WTC11 (cell line): ENCODE results near the gene MRM3. TPM values are rescaled to one million over a fixed set of nuclear protein-coding genes. Genes with fewer than 3 reads are reported as not detected.

Experiments
- ATF1 ChIP-seq: sonication (generic); formaldehyde crosslinking; IDR thresholded peaks from 2 replicates; pipeline ENCODE4 v1.8.1; 2023; ENCODE audit warnings: mild to moderate bottlenecking, moderate library complexity, missing genetic modification reagents
- ATF3 ChIP-seq: sonication (generic); formaldehyde crosslinking; conservative IDR thresholded peaks from 2 replicates; pipeline ENCODE4 v1.8.1; 2022; ENCODE audit warnings: mild to moderate bottlenecking, missing genetic modification reagents
- CREM ChIP-seq: sonication (generic); formaldehyde crosslinking; IDR thresholded peaks from 2 replicates; pipeline ENCODE4 v1.8.1; 2022; ENCODE audit warnings: mild to moderate bottlenecking, missing genetic modification reagents, moderate library complexity
- ETV6 ChIP-seq: sonication (generic); formaldehyde crosslinking; IDR thresholded peaks from 2 replicates; pipeline ENCODE4 v1.8.1; 2022; ENCODE audit warnings: mild to moderate bottlenecking, missing genetic modification reagents
- FOXJ3 ChIP-seq: sonication (generic); formaldehyde crosslinking; IDR thresholded peaks from 2 replicates; pipeline ENCODE4 v1.9.0; 2021; ENCODE audit warnings: missing genetic modification reagents, mild to moderate bottlenecking, borderline replicate concordance
- FOXK1 ChIP-seq: sonication (generic); formaldehyde crosslinking; IDR thresholded peaks from 2 replicates; pipeline ENCODE4 v1.8.0; 2022; ENCODE audit warnings: mild to moderate bottlenecking, moderate library complexity, missing genetic modification reagents
- FOXP1 ChIP-seq: sonication (generic); formaldehyde crosslinking; IDR thresholded peaks from 2 replicates; pipeline ENCODE4 v1.8.0; 2022; ENCODE audit warnings: missing genetic modification reagents, mild to moderate bottlenecking, moderate library complexity, borderline replicate concordance
- GRHL2 ChIP-seq: fragments of 250-450 bp; sonication (Bioruptor Pico); IDR thresholded peaks from 2 replicates; pipeline ENCODE4 v1.8.0; 2022; ENCODE audit warnings: mild to moderate bottlenecking, moderate library complexity; ENCODE audit not compliant: insufficient replicate concordance, severe bottlenecking
- JAZF1 ChIP-seq: fragments of 250-450 bp; sonication (Bioruptor Pico); IDR thresholded peaks from 2 replicates; pipeline ENCODE4 v1.9.0; 2021; ENCODE audit warnings: moderate library complexity, mild to moderate bottlenecking, inconsistent platforms
- KAT7 ChIP-seq: sonication (generic); formaldehyde crosslinking; IDR thresholded peaks from 2 replicates; pipeline ENCODE4 v1.8.1; 2023; ENCODE audit warnings: missing genetic modification reagents, mild to moderate bottlenecking, borderline replicate concordance
- MAX ChIP-seq: sonication (generic); formaldehyde crosslinking; IDR thresholded peaks from 2 replicates; pipeline ENCODE4 v1.8.0; 2022; ENCODE audit warnings: mild to moderate bottlenecking, missing genetic modification reagents
- MYBL2 ChIP-seq: sonication (generic); formaldehyde crosslinking; IDR thresholded peaks from 2 replicates; pipeline ENCODE4 v1.8.1; 2023; ENCODE audit warnings: mild to moderate bottlenecking, moderate library complexity, missing genetic modification reagents
- NFATC4 ChIP-seq: fragments of 250-450 bp; sonication (Bioruptor Pico); IDR thresholded peaks from 2 replicates; pipeline ENCODE4 v1.9.0; 2021; ENCODE audit warnings: mild to moderate bottlenecking
- NFYB ChIP-seq: sonication (generic); formaldehyde crosslinking; conservative IDR thresholded peaks from 2 replicates; pipeline ENCODE4 v1.8.0; 2022; ENCODE audit warnings: low read depth, missing genetic modification reagents
- NR1H2 ChIP-seq: sonication (generic); formaldehyde crosslinking; IDR thresholded peaks from 2 replicates; pipeline ENCODE4 v1.9.0; 2021; ENCODE audit warnings: mild to moderate bottlenecking, moderate library complexity, missing genetic modification reagents
- NR2C2 ChIP-seq: sonication (generic); formaldehyde crosslinking; IDR thresholded peaks from 2 replicates; pipeline ENCODE4 v1.8.0; 2022; ENCODE audit warnings: mild to moderate bottlenecking, missing genetic modification reagents
- PRDM15 ChIP-seq: sonication (generic); formaldehyde crosslinking; IDR thresholded peaks from 2 replicates; pipeline ENCODE4 v1.8.0; 2022; ENCODE audit warnings: missing genetic modification reagents
- PRRX2 ChIP-seq: fragments of 250-450 bp; sonication (Bioruptor Pico); IDR thresholded peaks from 2 replicates; pipeline ENCODE4 v1.8.0; 2021; ENCODE audit warnings: mild to moderate bottlenecking
- SMAD4 ChIP-seq: sonication (generic); formaldehyde crosslinking; IDR thresholded peaks from 2 replicates; pipeline ENCODE4 v1.8.0; 2022; ENCODE audit warnings: mild to moderate bottlenecking, missing genetic modification reagents
- SOX15 ChIP-seq: fragments of 250-450 bp; sonication (Bioruptor Pico); IDR thresholded peaks from 2 replicates; pipeline ENCODE4 v1.9.0; 2021; ENCODE audit warnings: mild to moderate bottlenecking
- SP1 ChIP-seq: sonication (generic); formaldehyde crosslinking; conservative IDR thresholded peaks from 2 replicates; pipeline ENCODE4 v1.8.1; 2022; ENCODE audit warnings: missing genetic modification reagents
- ZBTB21 ChIP-seq: sonication (generic); formaldehyde crosslinking; IDR thresholded peaks from 2 replicates; pipeline ENCODE4 v1.8.1; 2023; ENCODE audit warnings: mild to moderate bottlenecking, missing genetic modification reagents, borderline replicate concordance
- ZNF121 ChIP-seq: sonication (generic); formaldehyde crosslinking; IDR thresholded peaks from 2 replicates; pipeline ENCODE4 v1.8.0; 2023; ENCODE audit warnings: missing genetic modification reagents
- ZNF263 ChIP-seq: sonication (generic); formaldehyde crosslinking; IDR thresholded peaks from 2 replicates; pipeline ENCODE4 v1.8.1; 2022; ENCODE audit warnings: low read depth, mild to moderate bottlenecking, moderate library complexity, missing genetic modification reagents
- ZNF423 ChIP-seq: fragments of 250-450 bp; sonication (Bioruptor Pico); IDR thresholded peaks from 2 replicates; pipeline ENCODE4 v2.1.2; 2022; ENCODE audit warnings: mild to moderate bottlenecking, moderate library complexity
- ZNF671 ChIP-seq: fragments of 250-450 bp; sonication (Bioruptor Pico); IDR thresholded peaks from 2 replicates; pipeline ENCODE4 v1.8.0; 2021; ENCODE audit warnings: mild to moderate bottlenecking
- total RNA-seq: library from RNA; stranded (reverse); gene quantifications from 3 replicates; pipeline ENCODE4 v1.2.3, GENCODE V29; 2021
- TF ChIP-seq, protein P1 (sequence below): sonication (generic); formaldehyde crosslinking; IDR thresholded peaks from 2 replicates; pipeline ENCODE4 v1.8.1; 2023; ENCODE audit warnings: mild to moderate bottlenecking, missing genetic modification reagents
- TF ChIP-seq, protein P2 (sequence below): fragments of 200-600 bp; IDR thresholded peaks from 2 replicates; pipeline ENCODE4 v1.8.0; 2022; ENCODE audit warnings: antibody characterized with exemption
- TF ChIP-seq, protein P3 (sequence below): sonication (generic); formaldehyde crosslinking; conservative IDR thresholded peaks from 2 replicates; pipeline ENCODE4 v1.8.1; 2023; ENCODE audit warnings: mild to moderate bottlenecking, low read depth, missing genetic modification reagents, moderate library complexity
- TF ChIP-seq, protein P4 (sequence below): fragments of 250-450 bp; sonication (Bioruptor Pico); IDR thresholded peaks from 2 replicates; pipeline ENCODE4 v2.1.2; 2022; ENCODE audit warnings: mild to moderate bottlenecking, moderate library complexity

MRM3 gene
- total RNA-seq, 1 experiment from 2014 or later, result 25.0 TPM

GRCh38 chr17:752002-752619, 30.0 kb upstream of the MRM3 start, which contains the start of gene GEMIN4 (continued):
- TF ChIP-seq ZBTB21 (CRISPR knock-in tag), result peak; percentile 76; the same call in 1 of the 2 replicates
- peak; percentile 78; the same call in 1 of the 2 replicates for TF ChIP-seq CREM (CRISPR knock-in tag)
- TF ChIP-seq PRRX2 (CRISPR knock-in tag), result no peak
- TF ChIP-seq NR1H2 (CRISPR knock-in tag), result no peak
- TF ChIP-seq, protein P1, sequence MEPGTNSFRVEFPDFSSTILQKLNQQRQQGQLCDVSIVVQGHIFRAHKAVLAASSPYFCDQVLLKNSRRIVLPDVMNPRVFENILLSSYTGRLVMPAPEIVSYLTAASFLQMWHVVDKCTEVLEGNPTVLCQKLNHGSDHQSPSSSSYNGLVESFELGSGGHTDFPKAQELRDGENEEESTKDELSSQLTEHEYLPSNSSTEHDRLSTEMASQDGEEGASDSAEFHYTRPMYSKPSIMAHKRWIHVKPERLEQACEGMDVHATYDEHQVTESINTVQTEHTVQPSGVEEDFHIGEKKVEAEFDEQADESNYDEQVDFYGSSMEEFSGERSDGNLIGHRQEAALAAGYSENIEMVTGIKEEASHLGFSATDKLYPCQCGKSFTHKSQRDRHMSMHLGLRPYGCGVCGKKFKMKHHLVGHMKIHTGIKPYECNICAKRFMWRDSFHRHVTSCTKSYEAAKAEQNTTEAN (CRISPR knock-in tag), result peak; percentile 88; the same call in 1 of the 2 replicates
- TF ChIP-seq GRHL2 (CRISPR knock-in tag), result no peak
- no peak for TF ChIP-seq NR2C2 (CRISPR knock-in tag)
- no peak for TF ChIP-seq ZNF263 (CRISPR knock-in tag)
- no peak for TF ChIP-seq ZNF423
- TF ChIP-seq PRDM15 (CRISPR knock-in tag), result peak; percentile 12
- TF ChIP-seq FOXP1 (CRISPR knock-in tag), result peak; percentile 13; the same call in 1 of the 2 replicates
- TF ChIP-seq SOX15 (CRISPR knock-in tag), result no peak
- TF ChIP-seq, protein P2, sequence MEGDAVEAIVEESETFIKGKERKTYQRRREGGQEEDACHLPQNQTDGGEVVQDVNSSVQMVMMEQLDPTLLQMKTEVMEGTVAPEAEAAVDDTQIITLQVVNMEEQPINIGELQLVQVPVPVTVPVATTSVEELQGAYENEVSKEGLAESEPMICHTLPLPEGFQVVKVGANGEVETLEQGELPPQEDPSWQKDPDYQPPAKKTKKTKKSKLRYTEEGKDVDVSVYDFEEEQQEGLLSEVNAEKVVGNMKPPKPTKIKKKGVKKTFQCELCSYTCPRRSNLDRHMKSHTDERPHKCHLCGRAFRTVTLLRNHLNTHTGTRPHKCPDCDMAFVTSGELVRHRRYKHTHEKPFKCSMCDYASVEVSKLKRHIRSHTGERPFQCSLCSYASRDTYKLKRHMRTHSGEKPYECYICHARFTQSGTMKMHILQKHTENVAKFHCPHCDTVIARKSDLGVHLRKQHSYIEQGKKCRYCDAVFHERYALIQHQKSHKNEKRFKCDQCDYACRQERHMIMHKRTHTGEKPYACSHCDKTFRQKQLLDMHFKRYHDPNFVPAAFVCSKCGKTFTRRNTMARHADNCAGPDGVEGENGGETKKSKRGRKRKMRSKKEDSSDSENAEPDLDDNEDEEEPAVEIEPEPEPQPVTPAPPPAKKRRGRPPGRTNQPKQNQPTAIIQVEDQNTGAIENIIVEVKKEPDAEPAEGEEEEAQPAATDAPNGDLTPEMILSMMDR, result peak; percentile 67
- 0 out of 2 replicates have a peak, but pooled peaks have one; percentile 14 for TF ChIP-seq SMAD4 (CRISPR knock-in tag)
- TF ChIP-seq FOXK1 (CRISPR knock-in tag), result peak; percentile 85
- no peak for TF ChIP-seq ZNF671 (CRISPR knock-in tag)
- TF ChIP-seq ATF1 (CRISPR knock-in tag), result no peak
- TF ChIP-seq NFATC4 (CRISPR knock-in tag), result no peak
- peak; percentile 97 for TF ChIP-seq SP1 (CRISPR knock-in tag)
- TF ChIP-seq, protein P3, sequence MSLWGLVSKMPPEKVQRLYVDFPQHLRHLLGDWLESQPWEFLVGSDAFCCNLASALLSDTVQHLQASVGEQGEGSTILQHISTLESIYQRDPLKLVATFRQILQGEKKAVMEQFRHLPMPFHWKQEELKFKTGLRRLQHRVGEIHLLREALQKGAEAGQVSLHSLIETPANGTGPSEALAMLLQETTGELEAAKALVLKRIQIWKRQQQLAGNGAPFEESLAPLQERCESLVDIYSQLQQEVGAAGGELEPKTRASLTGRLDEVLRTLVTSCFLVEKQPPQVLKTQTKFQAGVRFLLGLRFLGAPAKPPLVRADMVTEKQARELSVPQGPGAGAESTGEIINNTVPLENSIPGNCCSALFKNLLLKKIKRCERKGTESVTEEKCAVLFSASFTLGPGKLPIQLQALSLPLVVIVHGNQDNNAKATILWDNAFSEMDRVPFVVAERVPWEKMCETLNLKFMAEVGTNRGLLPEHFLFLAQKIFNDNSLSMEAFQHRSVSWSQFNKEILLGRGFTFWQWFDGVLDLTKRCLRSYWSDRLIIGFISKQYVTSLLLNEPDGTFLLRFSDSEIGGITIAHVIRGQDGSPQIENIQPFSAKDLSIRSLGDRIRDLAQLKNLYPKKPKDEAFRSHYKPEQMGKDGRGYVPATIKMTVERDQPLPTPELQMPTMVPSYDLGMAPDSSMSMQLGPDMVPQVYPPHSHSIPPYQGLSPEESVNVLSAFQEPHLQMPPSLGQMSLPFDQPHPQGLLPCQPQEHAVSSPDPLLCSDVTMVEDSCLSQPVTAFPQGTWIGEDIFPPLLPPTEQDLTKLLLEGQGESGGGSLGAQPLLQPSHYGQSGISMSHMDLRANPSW, result no peak
- no peak for TF ChIP-seq ATF3 (CRISPR knock-in tag)
- no peak for TF ChIP-seq KAT7
- no peak for TF ChIP-seq MYBL2 (CRISPR knock-in tag)
- no peak for TF ChIP-seq ZNF121 (CRISPR knock-in tag)
- peak; percentile 75 for TF ChIP-seq MAX (CRISPR knock-in tag)
- TF ChIP-seq JAZF1, result no peak
- TF ChIP-seq NFYB (CRISPR knock-in tag), result no peak; the same call in 1 of the 2 replicates
- TF ChIP-seq, protein P4, sequence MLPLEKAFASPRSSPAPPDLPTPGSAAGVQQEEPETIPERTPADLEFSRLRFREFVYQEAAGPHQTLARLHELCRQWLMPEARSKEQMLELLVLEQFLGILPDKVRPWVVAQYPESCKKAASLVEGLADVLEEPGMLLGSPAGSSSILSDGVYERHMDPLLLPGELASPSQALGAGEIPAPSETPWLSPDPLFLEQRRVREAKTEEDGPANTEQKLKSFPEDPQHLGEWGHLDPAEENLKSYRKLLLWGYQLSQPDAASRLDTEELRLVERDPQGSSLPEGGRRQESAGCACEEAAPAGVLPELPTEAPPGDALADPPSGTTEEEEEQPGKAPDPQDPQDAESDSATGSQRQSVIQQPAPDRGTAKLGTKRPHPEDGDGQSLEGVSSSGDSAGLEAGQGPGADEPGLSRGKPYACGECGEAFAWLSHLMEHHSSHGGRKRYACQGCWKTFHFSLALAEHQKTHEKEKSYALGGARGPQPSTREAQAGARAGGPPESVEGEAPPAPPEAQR (CRISPR knock-in tag), result no peak
- TF ChIP-seq FOXJ3 (CRISPR knock-in tag), result no peak
- peak; percentile 93 for TF ChIP-seq ETV6 (CRISPR knock-in tag)
